ENCODE results near the gene SPTB.

Gene SPTB

DNA sequence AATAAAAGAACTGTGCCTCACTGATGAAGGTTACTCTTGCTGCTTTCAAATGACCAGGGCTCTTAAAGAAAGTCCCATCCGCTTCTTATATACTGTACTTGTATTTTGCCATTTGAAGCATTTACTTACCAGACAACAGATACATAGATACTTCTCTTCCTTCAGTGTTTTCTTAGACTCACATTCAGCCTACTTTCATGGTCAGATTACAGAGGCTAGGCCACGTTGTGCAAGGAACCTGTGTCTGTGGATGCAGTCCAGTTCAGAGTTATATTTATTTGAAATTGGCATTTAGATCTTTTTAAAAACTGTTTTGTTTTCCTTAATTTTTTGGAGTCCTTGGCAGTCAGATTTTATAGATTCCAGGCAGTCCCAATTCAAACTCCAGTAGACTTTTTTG lies 40.8 kb upstream of the SPTB start:
- TF ChIP-seq, protein P1, sequence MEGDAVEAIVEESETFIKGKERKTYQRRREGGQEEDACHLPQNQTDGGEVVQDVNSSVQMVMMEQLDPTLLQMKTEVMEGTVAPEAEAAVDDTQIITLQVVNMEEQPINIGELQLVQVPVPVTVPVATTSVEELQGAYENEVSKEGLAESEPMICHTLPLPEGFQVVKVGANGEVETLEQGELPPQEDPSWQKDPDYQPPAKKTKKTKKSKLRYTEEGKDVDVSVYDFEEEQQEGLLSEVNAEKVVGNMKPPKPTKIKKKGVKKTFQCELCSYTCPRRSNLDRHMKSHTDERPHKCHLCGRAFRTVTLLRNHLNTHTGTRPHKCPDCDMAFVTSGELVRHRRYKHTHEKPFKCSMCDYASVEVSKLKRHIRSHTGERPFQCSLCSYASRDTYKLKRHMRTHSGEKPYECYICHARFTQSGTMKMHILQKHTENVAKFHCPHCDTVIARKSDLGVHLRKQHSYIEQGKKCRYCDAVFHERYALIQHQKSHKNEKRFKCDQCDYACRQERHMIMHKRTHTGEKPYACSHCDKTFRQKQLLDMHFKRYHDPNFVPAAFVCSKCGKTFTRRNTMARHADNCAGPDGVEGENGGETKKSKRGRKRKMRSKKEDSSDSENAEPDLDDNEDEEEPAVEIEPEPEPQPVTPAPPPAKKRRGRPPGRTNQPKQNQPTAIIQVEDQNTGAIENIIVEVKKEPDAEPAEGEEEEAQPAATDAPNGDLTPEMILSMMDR (IDR thresholded peaks at IDR 0.05; ENCODE audit: low read depth, low read length), result no peak
- H3K4me3 ChIP-seq (replicated peaks in 1 of 2; ENCODE audit: low read depth in 2 of 2, low read length in 2 of 2), result no peak overlapping the region
- DNase-seq (ENCODE audit: low read depth in 2 of 2), result no peak

DNA sequence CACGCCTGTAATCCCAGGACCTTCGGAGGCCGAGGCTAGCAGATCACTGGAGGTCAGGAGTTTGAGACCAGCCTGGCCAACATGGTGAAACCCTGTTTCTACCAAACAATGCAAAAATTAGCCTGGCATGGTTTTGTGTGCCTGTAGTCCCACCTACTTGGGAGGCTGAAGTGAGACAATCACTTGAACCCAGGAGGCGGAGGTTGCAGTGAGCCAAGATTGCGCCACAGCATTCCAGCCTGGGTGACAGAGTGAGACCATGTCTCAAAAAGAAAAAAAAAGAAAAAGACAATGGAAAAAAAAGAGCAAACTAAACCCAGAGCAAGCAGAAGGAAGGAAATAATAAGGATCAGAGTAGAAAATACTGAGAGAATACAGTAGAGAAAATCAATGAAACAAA lies 39.9 kb upstream of the SPTB start:
- TF ChIP-seq, protein P1 (IDR thresholded peaks at IDR 0.05; ENCODE audit: low read depth, low read length), result no peak
- H3K4me3 ChIP-seq (replicated peaks in 1 of 2; ENCODE audit: low read depth in 2 of 2, low read length in 2 of 2), result no peak overlapping the region
- DNase-seq (ENCODE audit: low read depth in 2 of 2), result peak; percentile 22 to 56

DNA sequence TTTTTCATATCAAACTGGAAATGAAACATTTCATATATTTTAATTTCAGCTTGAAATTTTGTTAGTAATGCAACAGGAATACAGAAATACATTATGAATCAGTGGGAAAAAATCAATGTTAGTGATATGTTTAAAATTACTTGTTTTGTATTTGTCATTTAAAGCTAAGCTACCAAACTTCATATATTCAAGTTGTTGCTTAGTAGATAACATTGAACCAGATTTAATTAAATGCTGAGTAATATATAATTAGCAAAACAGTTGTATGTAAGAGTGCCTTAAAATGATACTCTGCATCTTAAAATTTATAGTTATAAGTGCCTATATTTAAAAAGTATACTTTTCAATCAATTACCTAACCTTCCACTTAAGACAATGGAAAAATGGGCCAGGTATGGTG lies 39.5 kb upstream of the SPTB start:
- H3K4me3 ChIP-seq (replicated peaks in 1 of 2; ENCODE audit: low read depth in 2 of 2, low read length in 2 of 2), result no peak overlapping the region
- no peak for DNase-seq (ENCODE audit: low read depth in 2 of 2)
- TF ChIP-seq, protein P1 (IDR thresholded peaks at IDR 0.05; ENCODE audit: low read depth, low read length), result no peak

DNA sequence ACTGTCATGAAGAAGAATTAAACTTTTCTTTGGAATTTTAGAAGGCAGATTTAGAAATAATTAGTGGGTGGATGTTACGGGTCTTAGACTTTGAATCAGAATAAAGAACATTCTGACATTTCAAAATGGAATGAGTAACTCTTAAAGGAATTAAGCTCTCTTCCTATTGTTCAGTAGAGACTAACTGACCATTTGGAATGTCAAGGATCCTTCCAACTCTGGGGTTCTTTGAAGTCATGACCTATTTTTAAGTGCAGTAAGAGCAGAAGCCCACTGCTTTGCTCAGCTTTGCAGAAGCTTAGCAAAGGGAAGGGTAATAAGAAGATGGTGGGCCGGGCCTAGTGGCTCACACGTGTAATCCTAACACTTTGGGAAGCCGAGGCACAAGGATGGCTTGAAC lies 38.5 kb upstream of the SPTB start:
- H3K4me3 ChIP-seq (replicated peaks in 1 of 2; ENCODE audit: low read depth in 2 of 2, low read length in 2 of 2), result no peak overlapping the region
- TF ChIP-seq, protein P1 (IDR thresholded peaks at IDR 0.05; ENCODE audit: low read depth, low read length), result no peak
- peak in 1 of 2 donors; percentile 58 for DNase-seq (ENCODE audit: low read depth in 2 of 2)

DNA sequence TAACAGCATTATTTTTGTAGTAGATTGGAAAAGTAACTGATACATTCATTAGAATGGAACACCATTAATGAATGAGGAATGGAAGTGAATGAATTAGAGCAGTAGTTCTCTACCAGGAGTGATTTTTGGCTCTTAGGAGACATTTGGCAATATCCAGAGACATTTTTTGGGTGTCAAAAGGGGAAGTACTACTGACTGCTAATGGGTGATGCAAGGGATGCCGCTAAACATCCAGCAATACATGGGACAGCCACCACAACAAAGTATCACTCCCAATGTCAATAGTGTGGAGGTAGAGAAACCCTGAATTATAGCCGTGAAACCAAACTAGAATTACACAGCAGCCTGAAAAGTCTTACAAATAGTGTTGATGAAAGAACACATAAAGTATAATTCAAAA lies 36.1 kb upstream of the SPTB start:
- no peak overlapping the region for H3K4me3 ChIP-seq (replicated peaks in 1 of 2; ENCODE audit: low read depth in 2 of 2, low read length in 2 of 2)
- TF ChIP-seq, protein P1 (IDR thresholded peaks at IDR 0.05; ENCODE audit: low read depth, low read length), result no peak
- DNase-seq (ENCODE audit: low read depth in 2 of 2), result no peak

DNA sequence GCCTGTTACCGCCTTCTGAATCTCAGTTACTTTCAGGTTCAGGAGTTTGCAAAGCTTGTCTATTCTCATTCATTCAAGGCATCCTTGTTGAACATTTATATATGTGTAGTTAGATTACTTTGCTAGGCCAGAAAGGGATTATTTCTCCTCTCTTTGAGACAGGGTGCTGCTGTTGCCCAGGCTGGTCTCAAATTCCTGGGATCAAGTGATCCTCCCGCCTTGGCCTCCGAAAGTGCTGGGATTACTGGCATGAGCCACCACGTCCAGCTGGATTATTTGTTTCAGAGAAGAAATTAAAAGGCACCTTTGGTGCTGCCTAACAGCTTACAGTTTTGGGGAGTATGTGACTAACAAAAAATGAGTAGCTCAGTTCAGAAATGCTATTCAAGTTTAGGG lies 35.3 kb upstream of the SPTB start:
- TF ChIP-seq, protein P1 (IDR thresholded peaks at IDR 0.05; ENCODE audit: low read depth, low read length), result no peak
- peak overlapping the region; percentile 85 to 99 for H3K4me3 ChIP-seq (replicated peaks in 1 of 2; ENCODE audit: low read depth in 2 of 2, low read length in 2 of 2)
- DNase-seq (ENCODE audit: low read depth in 2 of 2), result no peak
